GM12873 (cell line): ENCODE data around the gene SLAMF9.

Experiments used
- TF ChIP-seq, protein P1 (sequence below): IDR thresholded peaks from 2 replicates; pipeline ENCODE4 v1.5.1; 2012; ENCODE audit warnings: low read depth, mild to moderate bottlenecking, moderate library complexity, low read length, control low read depth; ENCODE audit not compliant: insufficient read depth; ENCODE audit errors: missing control alignments

Gene SLAMF9

DNA sequence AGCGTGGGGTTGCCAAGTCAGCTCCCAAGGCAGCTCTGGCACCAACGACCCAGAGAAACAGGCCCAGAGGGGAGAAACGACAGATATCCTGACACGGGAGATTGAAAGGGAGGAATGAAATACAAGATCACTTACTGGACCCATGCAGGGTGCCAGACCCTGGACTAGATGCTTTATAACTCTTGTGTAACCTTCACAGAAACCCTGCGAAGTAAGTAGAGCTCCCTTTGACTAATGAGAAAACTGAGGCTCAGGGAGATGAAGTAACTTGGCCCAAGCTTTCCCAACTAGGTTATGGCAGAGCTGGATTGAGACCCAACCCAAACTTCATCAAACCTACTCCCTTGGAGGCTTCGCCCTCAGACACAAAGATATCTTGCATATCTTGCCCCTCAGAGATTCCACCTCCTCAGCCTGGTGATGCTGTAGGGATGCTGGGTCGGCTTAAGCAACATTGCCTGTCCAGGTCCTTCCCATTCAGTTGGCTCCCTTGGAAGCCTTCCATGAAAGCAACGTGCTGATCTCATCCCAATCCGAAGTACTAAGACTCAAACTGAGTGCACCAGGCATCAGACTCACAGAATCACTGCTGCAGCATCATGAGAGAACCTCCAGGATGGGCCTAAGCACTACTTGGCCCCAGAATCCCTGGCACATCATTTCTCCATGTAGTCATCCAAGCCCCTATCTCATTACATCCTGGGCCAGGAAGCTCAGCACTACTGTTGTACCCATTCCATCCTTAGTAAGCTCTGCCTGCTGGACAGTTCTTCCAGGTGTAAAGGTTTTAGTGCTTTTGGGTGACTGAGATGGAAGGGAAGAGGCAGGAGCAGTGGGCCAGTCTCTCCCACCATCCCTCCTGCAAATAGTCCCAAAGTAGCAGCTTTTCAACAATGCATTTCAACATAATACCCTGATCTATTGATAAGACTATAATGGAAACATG, 7.5 kb downstream of the SLAMF9 start:
- TF ChIP-seq, protein P1, sequence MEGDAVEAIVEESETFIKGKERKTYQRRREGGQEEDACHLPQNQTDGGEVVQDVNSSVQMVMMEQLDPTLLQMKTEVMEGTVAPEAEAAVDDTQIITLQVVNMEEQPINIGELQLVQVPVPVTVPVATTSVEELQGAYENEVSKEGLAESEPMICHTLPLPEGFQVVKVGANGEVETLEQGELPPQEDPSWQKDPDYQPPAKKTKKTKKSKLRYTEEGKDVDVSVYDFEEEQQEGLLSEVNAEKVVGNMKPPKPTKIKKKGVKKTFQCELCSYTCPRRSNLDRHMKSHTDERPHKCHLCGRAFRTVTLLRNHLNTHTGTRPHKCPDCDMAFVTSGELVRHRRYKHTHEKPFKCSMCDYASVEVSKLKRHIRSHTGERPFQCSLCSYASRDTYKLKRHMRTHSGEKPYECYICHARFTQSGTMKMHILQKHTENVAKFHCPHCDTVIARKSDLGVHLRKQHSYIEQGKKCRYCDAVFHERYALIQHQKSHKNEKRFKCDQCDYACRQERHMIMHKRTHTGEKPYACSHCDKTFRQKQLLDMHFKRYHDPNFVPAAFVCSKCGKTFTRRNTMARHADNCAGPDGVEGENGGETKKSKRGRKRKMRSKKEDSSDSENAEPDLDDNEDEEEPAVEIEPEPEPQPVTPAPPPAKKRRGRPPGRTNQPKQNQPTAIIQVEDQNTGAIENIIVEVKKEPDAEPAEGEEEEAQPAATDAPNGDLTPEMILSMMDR = no peak

DNA sequence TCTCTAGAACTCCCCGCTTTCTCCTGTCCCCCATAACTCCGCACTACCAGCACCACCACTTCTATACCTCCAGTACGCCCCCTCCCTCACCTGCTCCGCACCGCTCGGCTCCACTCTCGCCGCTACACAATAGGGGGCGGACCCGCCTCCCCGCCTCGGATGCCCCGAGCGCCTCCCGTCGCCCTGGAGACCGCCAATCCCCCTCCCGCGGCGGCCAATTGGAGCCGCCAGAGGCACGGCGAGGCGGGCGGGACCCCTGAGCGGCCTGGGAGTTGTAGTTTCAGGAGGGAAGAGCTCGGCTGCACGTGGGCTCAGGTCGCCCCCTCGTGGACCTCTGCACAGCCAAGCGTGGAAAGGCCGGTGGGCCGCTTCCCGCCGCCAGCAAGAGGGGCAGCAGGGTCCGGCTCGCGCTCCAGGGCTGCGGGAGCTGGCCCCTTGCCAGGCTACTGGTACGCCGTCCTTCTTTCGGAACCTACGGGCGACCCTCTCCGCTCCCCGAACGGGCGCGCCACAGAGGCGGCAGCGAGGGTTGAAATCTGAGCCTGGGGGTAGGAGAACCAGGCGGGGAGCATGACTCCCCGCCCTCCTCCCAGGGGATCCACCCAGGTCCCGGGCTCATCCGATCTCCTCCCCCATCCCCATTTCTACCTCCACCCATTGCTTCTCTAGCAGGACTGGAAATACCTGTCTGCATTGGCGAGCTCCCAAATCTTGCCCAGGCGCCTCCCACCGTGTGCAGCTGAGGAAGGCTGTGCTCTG, 8.4 kb downstream of the SLAMF9 start, which contains the start of gene IGSF9:
Gene IGSF9 (minus strand): TSS at position 131 of the 759 bp plus-strand sequence. CDS start 2,159 bp downstream, outside the sequence.
- TF ChIP-seq, protein P1 = peak; percentile 37

DNA sequence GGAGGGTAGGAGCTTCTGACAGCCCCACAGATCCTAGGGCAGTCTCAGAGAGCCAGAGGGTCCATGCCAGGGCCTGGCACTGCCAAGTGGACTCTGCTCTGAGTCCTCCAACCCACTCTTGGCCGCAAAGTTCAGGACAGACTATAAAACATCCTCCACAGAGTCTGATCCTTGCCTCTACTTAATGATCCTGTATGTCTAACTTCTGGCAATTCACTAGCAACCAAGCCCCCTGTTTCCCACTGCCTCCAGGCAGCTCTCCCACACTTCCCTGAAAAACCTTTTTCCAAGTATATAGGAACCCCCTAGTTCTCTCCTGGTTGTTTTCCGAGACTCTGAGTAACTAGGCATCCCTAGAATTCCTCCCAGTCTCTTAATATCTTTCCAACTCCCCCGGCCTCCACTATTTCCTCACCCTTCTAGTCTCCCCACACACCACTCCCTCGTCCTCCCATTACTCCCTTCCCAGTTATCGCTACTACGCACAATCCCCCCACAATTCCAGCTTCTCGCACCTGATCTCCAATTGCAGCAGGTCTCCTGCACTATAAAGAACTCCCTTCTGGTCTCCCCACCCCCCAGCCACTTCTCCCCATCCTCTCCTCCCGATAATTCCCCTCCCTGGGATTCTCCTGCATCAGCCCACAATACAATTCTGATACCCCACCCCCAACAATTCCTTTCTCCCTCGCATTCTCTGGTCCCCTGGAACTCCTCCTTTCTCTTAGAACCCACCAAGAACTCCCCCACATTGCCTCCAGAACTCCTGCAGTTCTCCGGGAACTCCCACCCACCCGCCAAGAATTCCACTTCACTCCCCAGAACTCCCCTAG, 9.2 kb downstream of the SLAMF9 start:
- TF ChIP-seq, protein P1 = no peak

DNA sequence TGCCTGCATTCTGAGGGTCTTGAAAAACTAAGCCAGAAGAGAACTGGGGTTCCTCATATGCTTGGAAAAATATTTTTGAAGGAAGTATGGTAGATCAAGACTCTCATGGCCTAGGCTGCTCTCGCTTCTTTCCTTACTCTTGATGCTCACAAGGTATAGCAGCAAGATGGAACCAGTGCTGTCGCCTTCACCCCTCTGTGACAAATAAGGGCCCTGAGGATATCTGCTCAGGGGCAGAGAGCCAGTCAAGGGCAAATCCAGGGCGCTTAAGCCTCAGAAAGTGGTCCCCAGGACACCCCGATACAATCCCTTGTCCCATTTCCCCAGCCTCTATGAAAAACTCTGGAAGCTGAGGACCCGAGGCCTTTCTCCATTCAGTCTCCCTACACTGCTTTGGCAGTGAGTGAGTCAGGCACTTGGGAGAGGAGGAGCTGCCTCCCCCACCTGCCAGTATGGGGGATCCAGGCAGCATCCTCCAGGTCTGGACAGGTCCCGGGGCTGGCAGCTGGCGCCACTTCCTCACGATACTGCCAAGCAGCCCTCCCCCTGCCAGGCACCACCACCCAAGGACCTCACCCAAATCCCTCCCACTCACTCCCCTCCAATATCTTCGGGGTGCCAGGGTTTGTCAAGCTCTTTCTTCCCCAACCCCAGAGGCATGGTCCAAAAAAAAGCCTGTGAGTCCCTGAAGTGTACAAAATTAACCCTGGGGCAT, 10.0 kb downstream of the SLAMF9 start:
- TF ChIP-seq, protein P1 = no peak

DNA sequence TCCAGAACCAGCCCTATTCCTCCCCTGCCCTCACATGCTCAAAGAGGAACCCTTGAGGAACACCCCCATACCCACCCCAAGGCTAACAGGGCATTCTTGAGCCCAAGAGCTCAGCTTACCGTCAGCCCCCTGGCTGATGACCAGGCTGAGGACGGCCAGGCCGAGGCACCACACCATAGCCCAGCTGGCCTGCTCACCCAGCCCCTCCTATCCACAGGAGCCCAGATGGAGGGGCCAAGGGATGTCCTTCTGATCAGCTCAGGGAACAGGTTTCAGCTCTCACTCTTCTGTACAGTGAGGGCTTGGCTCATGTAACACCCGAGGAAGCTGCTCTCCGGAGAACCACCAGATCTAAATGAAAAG, 10.8 kb downstream of the SLAMF9 start:
- TF ChIP-seq, protein P1 = no peak

DNA sequence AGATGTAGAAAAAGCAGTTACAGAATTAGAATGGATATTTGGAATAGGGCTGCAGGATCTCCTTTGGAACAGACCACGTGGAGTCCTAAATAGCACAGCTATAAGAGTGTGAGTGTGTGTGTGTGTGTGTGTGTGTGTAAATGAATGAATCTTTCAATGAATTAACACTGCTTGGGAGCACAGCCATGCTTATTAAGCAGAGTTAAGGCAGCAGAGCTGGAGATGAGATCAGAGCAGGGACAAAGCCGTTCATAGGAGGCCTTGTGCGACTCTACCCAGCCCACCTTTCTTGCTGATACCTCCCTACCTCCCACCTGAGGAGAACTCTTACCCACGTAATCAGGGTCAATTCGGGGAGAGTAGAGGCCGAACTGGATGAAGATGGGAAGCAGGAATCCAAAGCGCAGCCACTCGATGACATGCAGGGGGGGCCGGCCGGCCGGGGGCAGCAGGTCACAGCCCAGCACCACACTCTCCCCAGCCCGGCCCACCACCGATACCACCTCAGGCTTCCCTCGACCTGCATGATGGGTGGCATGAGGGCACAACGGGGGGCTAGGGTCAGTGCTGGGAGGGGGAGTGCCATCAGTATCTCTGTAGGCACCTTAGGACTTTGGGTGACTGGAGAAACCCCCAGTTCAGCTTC, 11.3 kb downstream of the SLAMF9 start:
- TF ChIP-seq, protein P1 = no peak
